OCI-LY1 (cell line): ENCODE results near the gene CCNC.

ENCODE experiments used
- H2AFZ ChIP-seq: fragments of 200-600 bp; sonication (generic), shearing (Covaris generic); 2 replicates; pipeline ENCODE4 v1.6.0; 2014; ENCODE audit warnings: antibody characterized with exemption, mild to moderate bottlenecking, low read length
- H3F3A ChIP-seq: fragments of 200-600 bp; sonication (generic), shearing (Covaris generic); 2 replicates; pipeline ENCODE4 v1.6.0; 2014; ENCODE audit warnings: mild to moderate bottlenecking, antibody characterized with exemption, low read length, moderate library complexity; ENCODE audit not compliant: insufficient read depth
- H3K27ac ChIP-seq: fragments of 200-600 bp; sonication (generic); 2 replicates; pipeline ENCODE4 v1.5.1; 2014; ENCODE audit warnings: low read length, mixed run types, mild to moderate bottlenecking, low read depth; ENCODE audit not compliant: poor library complexity, severe bottlenecking
- H3K27me3 ChIP-seq: fragments of 200-600 bp; sonication (generic); 2 replicates; pipeline ENCODE4 v1.6.0; 2014; ENCODE audit warnings: antibody characterized with exemption, mild to moderate bottlenecking, low read length, moderate library complexity; ENCODE audit not compliant: insufficient read depth
- H3K36me3 ChIP-seq: fragments of 200-600 bp; sonication (generic); 2 replicates; pipeline ENCODE4 v1.6.1; 2014; ENCODE audit warnings: mild to moderate bottlenecking, antibody characterized with exemption, low read length, moderate library complexity, mixed read lengths; ENCODE audit not compliant: insufficient read depth
- H3K4me1 ChIP-seq: fragments of 200-600 bp; sonication (generic); 2 replicates; pipeline ENCODE4 v1.5.1; 2014; ENCODE audit warnings: mild to moderate bottlenecking, low read length, moderate library complexity; ENCODE audit not compliant: insufficient read depth, severe bottlenecking
- H3K4me2 ChIP-seq: fragments of 200-600 bp; sonication (generic), shearing (Covaris generic); 2 replicates; pipeline ENCODE4 v1.6.1; 2014; ENCODE audit warnings: low read length
- H3K4me3 ChIP-seq: fragments of 200-600 bp; sonication (generic); 2 replicates; pipeline ENCODE4 v1.5.1; 2014; ENCODE audit warnings: low read length, low read depth, mild to moderate bottlenecking, mixed read lengths; ENCODE audit not compliant: poor library complexity, severe bottlenecking
- H3K79me2 ChIP-seq: fragments of 200-600 bp; shearing (Covaris generic); 2 replicates; pipeline ENCODE4 v1.6.1; 2016; ENCODE audit warnings: mixed run types, low read length, mixed read lengths; ENCODE audit not compliant: insufficient read depth
- H3K9ac ChIP-seq: fragments of 200-600 bp; sonication (generic), shearing (Covaris generic); 2 replicates; pipeline ENCODE4 v1.6.1; 2014; ENCODE audit warnings: mild to moderate bottlenecking, low read length, mixed read lengths
- H3K9me2 ChIP-seq: fragments of 200-600 bp; sonication (generic), shearing (Covaris generic); 2 replicates; pipeline ENCODE4 v1.6.1; 2014; ENCODE audit warnings: low read depth, mild to moderate bottlenecking, low read length, mixed read lengths
- H3K9me3 ChIP-seq: fragments of 200-600 bp; shearing (Covaris generic); 2 replicates; pipeline ENCODE4 v1.6.1; 2014; ENCODE audit warnings: low read length, mixed read lengths
- H4K20me1 ChIP-seq: fragments of 200-600 bp; sonication (generic), shearing (Covaris generic); 2 replicates; pipeline ENCODE4 v1.6.0; 2016; ENCODE audit warnings: mild to moderate bottlenecking, low read length; ENCODE audit not compliant: insufficient read depth
- CTCF ChIP-seq: fragments of 200-600 bp; sonication (generic), shearing (Covaris generic); IDR thresholded peaks from 2 replicates; pipeline ENCODE4 v1.5.1; 2017; ENCODE audit warnings: mild to moderate bottlenecking, antibody characterized with exemption, low read length, moderate library complexity, mixed read lengths
- EZH2 ChIP-seq: fragments of 200-600 bp; sonication (generic), shearing (Covaris generic); IDR thresholded peaks from 2 replicates; pipeline ENCODE4 v1.8.0; 2017; ENCODE audit warnings: borderline replicate concordance, mixed run types, mild to moderate bottlenecking, antibody characterized with exemption, low read length, moderate library complexity, mixed read lengths

Gene CCNC

GRCh38 chr6:99605911-99606655 is 37.6 kb upstream of the CCNC start:
- no peaks in the 10 kb centered on the region for H3K36me3 ChIP-seq
- TF ChIP-seq EZH2 = no peak
- no peak for TF ChIP-seq CTCF
- no peak overlapping the region for H3K4me3 ChIP-seq
- no peaks in the 10 kb centered on the region for H3K4me1 ChIP-seq
- H3K27me3 ChIP-seq = no peaks in the 10 kb centered on the region
- no peaks in the 10 kb centered on the region for H4K20me1 ChIP-seq
- no peak overlapping the region for H3K9ac ChIP-seq
- H2AFZ ChIP-seq = no peak overlapping the region
- H3K27ac ChIP-seq = no peak overlapping the region
- no peaks in the 10 kb centered on the region for H3F3A ChIP-seq
- no peaks in the 10 kb centered on the region for H3K9me3 ChIP-seq
- no peaks in the 10 kb centered on the region for H3K79me2 ChIP-seq
- no peaks in the 10 kb centered on the region for H3K9me2 ChIP-seq
- no peak overlapping the region for H3K4me2 ChIP-seq

GRCh38 chr6:99605074-99605734 is 36.7 kb upstream of the CCNC start:
- TF ChIP-seq CTCF (no peak), EZH2 (no peak)
- Histone ChIP-seq H3K9me3 (no peaks in the 10 kb centered on the region), H3F3A (no peaks in the 10 kb centered on the region), H3K27me3 (no peaks in the 10 kb centered on the region), H2AFZ (no peak overlapping the region), H3K4me1 (no peaks in the 10 kb centered on the region), H3K79me2 (no peaks in the 10 kb centered on the region), H3K9ac (no peak overlapping the region), H3K27ac (no peak overlapping the region), H3K9me2 (no peaks in the 10 kb centered on the region), H3K4me2 (no peak overlapping the region), H3K4me3 (no peak overlapping the region), H3K36me3 (no peaks in the 10 kb centered on the region), H4K20me1 (no peaks in the 10 kb centered on the region)

GRCh38 chr6:99604166-99605073 is 36.0 kb upstream of the CCNC start:
- Histone ChIP-seq H3K27ac (no peak overlapping the region), H3K4me3 (no peak overlapping the region), H3K27me3 (no peaks in the 10 kb centered on the region), H4K20me1 (no peaks in the 10 kb centered on the region), H3K9me2 (no peaks in the 10 kb centered on the region), H2AFZ (no peak overlapping the region), H3K79me2 (no peaks in the 10 kb centered on the region), H3K4me1 (no peaks in the 10 kb centered on the region), H3F3A (no peaks in the 10 kb centered on the region), H3K9me3 (no peaks in the 10 kb centered on the region), H3K9ac (no peak overlapping the region), H3K4me2 (no peak overlapping the region), H3K36me3 (no peaks in the 10 kb centered on the region)
- TF ChIP-seq CTCF (no peak), EZH2 (no peak)
